B cell (primary cell): ENCODE data around the gene NFIC.

Experiments used
- EZH2 ChIP-seq: IDR thresholded peaks from 2 replicates; pipeline ENCODE4 v1.6.1; 2012; ENCODE audit warnings: borderline replicate concordance, low read depth, mild to moderate bottlenecking, moderate library complexity, low read length; ENCODE audit not compliant: insufficient read depth, poor library complexity, severe bottlenecking
- TF ChIP-seq, protein P1 (sequence below): fragments of 200-600 bp; IDR thresholded peaks from one replicate; pipeline ENCODE4 v1.8.0; 2022; ENCODE audit warnings: antibody characterized with exemption, mild to moderate bottlenecking

DNA sequence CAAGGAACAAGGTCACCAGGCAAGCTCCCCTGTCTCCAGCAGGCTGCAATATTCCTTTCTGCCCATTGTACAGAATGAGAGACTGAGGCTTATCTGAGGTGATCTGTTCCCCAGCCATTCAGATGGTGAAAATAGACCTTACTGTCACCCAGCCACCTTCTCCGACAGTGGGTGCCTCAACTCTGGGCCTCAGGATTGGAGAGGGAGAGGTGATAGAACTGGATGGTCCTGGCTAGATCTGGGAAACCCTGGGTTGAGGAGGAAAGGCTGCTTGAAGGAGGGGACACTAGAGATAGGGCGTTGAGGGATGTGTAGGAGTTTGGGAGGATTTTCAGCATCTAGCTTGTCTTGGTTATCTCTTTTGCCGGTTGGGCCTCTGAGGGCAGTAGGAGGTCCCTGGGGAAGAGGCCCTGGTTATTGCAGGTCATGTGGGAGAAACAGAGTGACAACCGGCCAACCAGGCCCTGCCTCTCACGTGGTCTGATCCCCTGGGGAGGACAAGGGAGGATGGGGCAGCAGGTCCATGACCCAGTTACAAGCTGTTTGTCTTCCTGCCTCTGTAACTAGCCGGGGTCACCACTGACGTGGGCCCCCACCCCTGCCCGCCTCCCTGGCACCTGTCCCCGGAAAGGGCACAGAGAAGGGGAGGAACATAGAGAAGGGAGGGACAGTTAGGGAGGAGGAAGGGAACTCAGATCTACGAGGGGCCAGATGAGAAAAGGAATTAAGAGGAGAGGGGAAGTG, 8.2 kb downstream of the NFIC start:
- TF ChIP-seq, protein P1, sequence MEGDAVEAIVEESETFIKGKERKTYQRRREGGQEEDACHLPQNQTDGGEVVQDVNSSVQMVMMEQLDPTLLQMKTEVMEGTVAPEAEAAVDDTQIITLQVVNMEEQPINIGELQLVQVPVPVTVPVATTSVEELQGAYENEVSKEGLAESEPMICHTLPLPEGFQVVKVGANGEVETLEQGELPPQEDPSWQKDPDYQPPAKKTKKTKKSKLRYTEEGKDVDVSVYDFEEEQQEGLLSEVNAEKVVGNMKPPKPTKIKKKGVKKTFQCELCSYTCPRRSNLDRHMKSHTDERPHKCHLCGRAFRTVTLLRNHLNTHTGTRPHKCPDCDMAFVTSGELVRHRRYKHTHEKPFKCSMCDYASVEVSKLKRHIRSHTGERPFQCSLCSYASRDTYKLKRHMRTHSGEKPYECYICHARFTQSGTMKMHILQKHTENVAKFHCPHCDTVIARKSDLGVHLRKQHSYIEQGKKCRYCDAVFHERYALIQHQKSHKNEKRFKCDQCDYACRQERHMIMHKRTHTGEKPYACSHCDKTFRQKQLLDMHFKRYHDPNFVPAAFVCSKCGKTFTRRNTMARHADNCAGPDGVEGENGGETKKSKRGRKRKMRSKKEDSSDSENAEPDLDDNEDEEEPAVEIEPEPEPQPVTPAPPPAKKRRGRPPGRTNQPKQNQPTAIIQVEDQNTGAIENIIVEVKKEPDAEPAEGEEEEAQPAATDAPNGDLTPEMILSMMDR = no peak
- TF ChIP-seq EZH2 = no peak
